Fibroblast of the aortic adventitia (primary cell): Measurements from ENCODE around the gene MICAL3. TPM values are rescaled to one million over a fixed set of nuclear protein-coding genes. Genes with fewer than 3 reads are reported as not detected.
"Not testable (repeated sequence)": the region's sequence is repeated elsewhere in the genome, so short reads cannot be mapped to it uniquely, and the experiment has no call there.

Experiments
- DNase-seq: peaks from one replicate; pipeline ENCODE4 v3.0.0-alpha.2; 2010; ENCODE audit warnings: low read depth
- H3K4me3 ChIP-seq: 2 replicates; pipeline ENCODE4 v1.5.1; 2011; ENCODE audit warnings: low read depth, mild to moderate bottlenecking, control low read depth, low read length, moderate library complexity
- total RNA-seq: library from RNA; depleted of rRNA; stranded (reverse); fragments of >200 nt; gene quantifications from 2 replicates; pipeline ENCODE4 v1.2.3, GENCODE V29; 2012; ENCODE audit warnings: low replicate concordance
- TF ChIP-seq, protein P1 (sequence below): IDR thresholded peaks from 2 replicates; pipeline ENCODE4 v1.5.1; 2011; ENCODE audit warnings: mild to moderate bottlenecking, low read length, control low read depth, inconsistent platforms; ENCODE audit not compliant: insufficient read depth

The MICAL3 gene
- total RNA-seq, 1 donor: 18.8 TPM

DNA sequence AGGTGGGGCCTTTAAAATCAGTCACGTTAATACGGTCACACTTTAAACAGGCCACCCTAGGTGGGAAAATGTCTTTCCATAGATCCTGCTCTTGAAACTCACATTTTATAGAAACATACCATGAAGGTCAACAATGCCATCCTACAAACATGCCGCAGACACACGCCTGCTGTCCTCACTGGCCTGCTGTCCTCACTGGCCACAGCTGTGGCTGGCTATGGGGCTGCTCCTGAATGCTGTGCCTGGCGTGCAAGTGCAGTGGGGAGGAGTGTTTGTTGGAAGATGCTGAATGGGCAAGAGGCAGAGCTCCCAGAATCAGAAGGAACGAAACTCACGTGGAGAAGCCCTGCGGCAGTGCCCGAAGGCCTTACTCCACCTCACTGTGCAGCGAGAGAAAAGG, 143.9 kb downstream of the MICAL3 start:
- no peak overlapping the region for H3K4me3 ChIP-seq
- TF ChIP-seq, protein P1, sequence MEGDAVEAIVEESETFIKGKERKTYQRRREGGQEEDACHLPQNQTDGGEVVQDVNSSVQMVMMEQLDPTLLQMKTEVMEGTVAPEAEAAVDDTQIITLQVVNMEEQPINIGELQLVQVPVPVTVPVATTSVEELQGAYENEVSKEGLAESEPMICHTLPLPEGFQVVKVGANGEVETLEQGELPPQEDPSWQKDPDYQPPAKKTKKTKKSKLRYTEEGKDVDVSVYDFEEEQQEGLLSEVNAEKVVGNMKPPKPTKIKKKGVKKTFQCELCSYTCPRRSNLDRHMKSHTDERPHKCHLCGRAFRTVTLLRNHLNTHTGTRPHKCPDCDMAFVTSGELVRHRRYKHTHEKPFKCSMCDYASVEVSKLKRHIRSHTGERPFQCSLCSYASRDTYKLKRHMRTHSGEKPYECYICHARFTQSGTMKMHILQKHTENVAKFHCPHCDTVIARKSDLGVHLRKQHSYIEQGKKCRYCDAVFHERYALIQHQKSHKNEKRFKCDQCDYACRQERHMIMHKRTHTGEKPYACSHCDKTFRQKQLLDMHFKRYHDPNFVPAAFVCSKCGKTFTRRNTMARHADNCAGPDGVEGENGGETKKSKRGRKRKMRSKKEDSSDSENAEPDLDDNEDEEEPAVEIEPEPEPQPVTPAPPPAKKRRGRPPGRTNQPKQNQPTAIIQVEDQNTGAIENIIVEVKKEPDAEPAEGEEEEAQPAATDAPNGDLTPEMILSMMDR: no peak
- no peak for DNase-seq

DNA sequence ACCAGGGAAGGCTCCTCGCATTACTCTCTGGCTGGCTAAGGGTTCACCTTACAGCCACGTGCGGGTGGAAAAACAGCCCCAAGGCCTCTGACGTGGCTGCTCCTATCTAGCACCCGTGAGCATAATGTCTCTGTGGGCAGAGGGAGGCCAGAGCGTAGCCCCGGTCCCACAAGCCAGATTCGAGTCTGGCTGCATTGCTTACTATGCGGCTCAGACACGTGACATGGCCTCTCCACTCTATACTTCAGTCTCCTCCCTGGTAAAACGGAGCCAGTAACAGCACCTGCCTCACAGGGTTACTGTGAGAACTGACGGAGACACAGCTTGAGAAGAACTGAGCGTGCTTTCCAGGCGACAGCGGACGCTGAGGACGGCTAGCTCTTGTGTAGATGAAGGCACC, 144.3 kb downstream of the MICAL3 start:
- TF ChIP-seq, protein P1: no peak
- no peak for DNase-seq
- H3K4me3 ChIP-seq: no peak overlapping the region

DNA sequence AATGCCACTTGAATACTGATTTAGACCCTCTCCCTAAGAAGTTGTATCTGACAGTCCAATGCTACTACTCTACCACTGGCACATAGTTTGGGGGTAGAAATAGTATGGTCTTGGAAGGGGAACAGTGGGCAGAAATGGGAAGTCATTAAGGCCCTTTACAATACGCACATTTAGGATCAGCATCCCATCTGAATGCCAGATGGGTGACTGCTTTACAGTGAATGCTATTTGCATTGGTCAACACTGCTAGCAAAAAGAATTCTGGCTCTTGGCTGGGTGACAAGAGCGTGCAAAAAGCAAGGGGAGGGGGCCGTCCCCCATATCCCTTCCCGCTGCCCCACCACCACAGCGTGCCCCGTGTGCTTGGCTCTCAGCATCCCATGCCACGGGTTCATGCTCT, 145.4 kb downstream of the MICAL3 start:
- TF ChIP-seq, protein P1: no peak
- H3K4me3 ChIP-seq: no peak overlapping the region
- no peak for DNase-seq

DNA sequence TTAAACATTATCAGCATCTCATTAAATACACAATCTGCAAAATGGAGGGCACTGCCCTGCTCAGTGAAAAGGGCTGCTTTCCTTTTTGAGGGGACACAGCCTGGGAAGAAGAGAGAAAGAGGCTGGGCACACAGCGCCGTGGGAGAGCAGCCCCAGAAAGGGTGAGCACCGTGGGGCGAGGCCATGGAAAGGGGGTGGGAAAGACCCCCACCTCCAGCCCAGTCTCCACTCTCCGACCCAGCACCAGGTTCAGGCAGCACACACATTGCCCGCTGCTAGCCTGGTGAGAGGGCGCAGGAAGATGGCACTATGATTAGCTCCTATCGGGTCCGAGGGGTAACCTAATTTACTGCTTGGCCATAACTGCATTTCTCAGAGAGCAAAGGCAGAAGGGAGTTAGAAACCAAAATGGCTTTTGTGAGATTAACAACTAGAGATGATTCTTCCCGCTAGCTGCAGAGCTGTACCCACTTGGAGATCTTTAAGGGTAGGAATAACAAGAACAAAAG, 146.1 kb downstream of the MICAL3 start:
- DNase-seq: no peak
- TF ChIP-seq, protein P1: no peak
- H3K4me3 ChIP-seq: no peak overlapping the region

DNA sequence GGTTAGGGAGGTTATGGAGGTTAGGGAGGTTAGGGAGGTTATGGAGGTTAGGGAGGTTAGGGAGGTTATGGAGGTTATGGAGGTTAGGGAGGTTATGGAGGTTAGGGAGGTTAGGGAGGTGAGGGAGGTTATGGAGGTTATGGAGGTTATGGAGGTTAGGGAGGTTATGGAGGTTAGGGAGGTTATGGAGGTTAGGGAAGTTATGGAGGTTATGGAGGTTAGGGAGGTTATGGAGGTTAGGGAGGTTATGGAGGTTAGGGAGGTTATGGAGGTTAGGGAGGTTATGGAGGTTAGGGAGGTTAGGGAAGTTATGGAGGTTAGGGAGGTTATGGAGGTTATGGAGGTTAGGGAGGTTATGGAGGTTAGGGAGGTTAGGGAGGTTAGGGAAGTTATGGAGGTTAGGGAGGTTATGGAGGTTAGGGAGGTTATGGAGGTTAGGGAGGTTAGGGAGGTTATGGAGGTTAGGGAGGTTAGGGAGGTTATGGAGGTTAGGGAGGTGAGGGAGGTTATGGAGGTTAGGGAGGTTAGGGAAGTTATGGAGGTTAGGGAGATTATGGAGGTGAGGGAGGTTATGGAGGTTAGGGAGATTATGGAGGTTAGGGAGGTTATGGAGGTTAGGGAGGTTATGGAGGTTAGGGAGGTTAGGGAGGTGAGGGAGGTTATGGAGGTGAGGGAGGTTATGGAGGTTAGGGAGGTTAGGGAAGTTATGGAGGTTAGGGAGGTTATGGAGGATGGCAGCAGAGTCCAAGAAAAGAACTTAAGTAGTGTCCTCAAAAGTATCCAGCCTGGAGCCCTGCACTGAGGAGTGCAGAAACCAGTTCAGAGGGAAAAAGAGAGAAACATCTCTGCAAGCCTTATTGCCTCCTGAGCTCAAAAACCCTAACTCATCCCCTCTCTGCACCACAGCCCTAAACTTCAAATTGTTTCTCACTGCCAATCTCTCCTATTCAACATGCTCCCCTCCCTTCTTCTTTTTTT, 147.2 kb downstream of the MICAL3 start:
- not testable (repeated sequence) for H3K4me3 ChIP-seq
- peak; percentile 12 for DNase-seq

DNA sequence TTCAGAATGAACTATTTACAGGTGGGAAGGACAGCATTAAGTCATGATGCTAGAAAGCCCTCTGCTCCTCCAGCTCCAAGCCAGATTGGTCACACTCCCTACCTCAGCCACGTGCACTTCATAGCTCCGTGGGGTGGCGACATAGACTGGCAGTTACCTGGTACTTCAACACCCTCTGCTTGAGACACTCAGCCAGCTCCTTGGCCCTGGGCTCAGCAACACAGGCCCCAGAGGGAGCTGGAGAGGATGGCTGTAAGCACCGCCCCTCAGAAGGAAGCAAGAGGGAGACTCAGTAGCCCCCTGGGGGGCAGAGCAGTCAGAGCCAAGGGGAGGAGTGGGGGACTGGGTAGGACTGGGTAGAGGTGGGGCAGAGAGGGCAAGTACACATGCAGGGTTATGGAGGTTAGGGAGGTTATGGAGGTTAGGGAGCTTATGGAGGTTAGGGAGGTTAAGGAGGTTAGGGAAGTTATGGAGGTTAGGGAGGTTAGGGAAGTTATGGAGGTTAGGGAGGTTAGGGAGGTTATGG, 148.0 kb downstream of the MICAL3 start:
- TF ChIP-seq, protein P1: no peak
- no peak for DNase-seq
- H3K4me3 ChIP-seq: no peak overlapping the region

DNA sequence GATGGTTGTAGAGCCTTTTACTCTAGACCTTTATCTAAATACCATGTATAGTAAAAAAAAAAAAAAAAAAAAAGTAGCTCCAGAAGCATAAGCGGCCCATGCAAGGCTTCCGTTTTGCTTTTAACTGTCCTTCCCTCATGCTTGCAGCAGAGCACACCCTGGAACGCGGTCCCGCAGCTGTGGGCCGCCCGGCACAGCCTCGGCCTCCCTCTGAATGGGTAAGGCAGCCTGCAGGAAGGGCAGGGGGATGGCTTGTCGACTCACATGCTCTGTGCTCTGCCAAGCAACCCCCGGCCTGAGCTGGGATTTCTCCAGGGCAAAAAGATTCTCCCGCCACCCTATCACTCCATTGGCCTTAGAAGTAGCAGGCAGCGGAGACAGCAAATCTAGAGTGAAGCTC, 148.7 kb downstream of the MICAL3 start:
- DNase-seq: no peak
- TF ChIP-seq, protein P1: no peak
- no peak overlapping the region for H3K4me3 ChIP-seq
